HG03280 (cell line): ENCODE results near the gene RAB3A.

Experiments
- ATAC-seq: cut with Tn5 transposase; IDR thresholded peaks from one replicate; pipeline ENCODE4 v1.9.1; 2021; ENCODE audit warnings: mild to moderate bottlenecking, moderate library complexity; ENCODE audit not compliant: unreplicated experiment

The RAB3A gene

GRCh38 chr19:18203863-18204393 lies at the start of gene RAB3A:
Gene RAB3A, minus strand, starts transcription at chr19:18204042. Its CDS starts 1,302 bp downstream, at chr19:18202740.
- peak; percentile 89 for ATAC-seq

- no peak for ATAC-seq
Observed at GRCh38 chr19:18253130-18253529, 49.3 kb upstream of the RAB3A start.

- no peak for ATAC-seq
Observed at GRCh38 chr19:18252370-18252717, 48.5 kb upstream of the RAB3A start.

- ATAC-seq, result no peak
Observed at GRCh38 chr19:18251587-18252369, 47.9 kb upstream of the RAB3A start.

GRCh38 chr19:18249834-18250233 lies 46.0 kb upstream of the RAB3A start:
- ATAC-seq, result no peak

GRCh38 chr19:18245297-18245696 lies 41.5 kb upstream of the RAB3A start:
- no peak for ATAC-seq

GRCh38 chr19:18239303-18239702 lies 35.5 kb upstream of the RAB3A start:
- no peak for ATAC-seq

- no peak for ATAC-seq
Observed at GRCh38 chr19:18234194-18234593, 30.4 kb upstream of the RAB3A start.

- ATAC-seq, result no peak
Observed at GRCh38 chr19:18233224-18233825, 29.5 kb upstream of the RAB3A start.

- ATAC-seq, result no peak
Observed at GRCh38 chr19:18232540-18233223, 28.8 kb upstream of the RAB3A start.

GRCh38 chr19:18231775-18232174 lies 27.9 kb upstream of the RAB3A start:
- no peak for ATAC-seq

GRCh38 chr19:18230941-18231734 lies 27.3 kb upstream of the RAB3A start:
- ATAC-seq, result no peak

- no peak for ATAC-seq
Observed at GRCh38 chr19:18229915-18230314, 26.1 kb upstream of the RAB3A start.

GRCh38 chr19:18229474-18229873 lies 25.6 kb upstream of the RAB3A start:
- ATAC-seq, result no peak

GRCh38 chr19:18227781-18228271 lies 24.0 kb upstream of the RAB3A start:
- no peak for ATAC-seq

GRCh38 chr19:18226956-18227780 lies 23.3 kb upstream of the RAB3A start:
- no peak for ATAC-seq

- no peak for ATAC-seq
Observed at GRCh38 chr19:18225702-18226468, 22.0 kb upstream of the RAB3A start, which contains the start of gene PDE4C. Gene PDE4C, minus strand, starts transcription at chr19:18226438. Its CDS starts 23 bp downstream, at chr19:18226415.

- ATAC-seq, result no peak
Observed at GRCh38 chr19:18225355-18225701, 21.5 kb upstream of the RAB3A start.
